Glomerular endothelial cell (primary cell): Measurements from ENCODE around the gene COPS2. TPM values are rescaled to one million over a fixed set of nuclear protein-coding genes. Genes with fewer than 3 reads are reported as not detected.

Experiments used
- total RNA-seq: library from RNA; depleted of rRNA; stranded (reverse); fragments of >200 nt; gene quantifications from 2 replicates; pipeline ENCODE4 v1.2.3, GENCODE V29; 2015

COPS2 gene
- total RNA-seq, 1 donor from 2014 or later = 41.8 TPM

Other genes with a start within 250 kb of the COPS2 start
- 1.1 and 2.8 TPM in 2 replicates for gene SHC4, start 191.7 kb downstream of the COPS2 start, total RNA-seq
- gene SECISBP2L, start 109.2 kb downstream of the COPS2 start, total RNA-seq = 24.5 and 38.0 TPM in 2 replicates
- 28.8 and 34.5 TPM in 2 replicates for gene GALK2, start 14.6 kb upstream of the COPS2 start, total RNA-seq